GM20000 (cell line): ENCODE measurements around the gene KCNIP2.

Experiments used
- DNase-seq: peaks from one replicate; pipeline ENCODE4 v3.0.0; 2012; ENCODE audit warnings: low spot score
- CTCF ChIP-seq: IDR thresholded peaks from 2 replicates; pipeline ENCODE4 v1.5.1; 2012; ENCODE audit warnings: mild to moderate bottlenecking, control low read depth; ENCODE audit errors: extremely low read depth, missing control alignments

KCNIP2 gene

DNA sequence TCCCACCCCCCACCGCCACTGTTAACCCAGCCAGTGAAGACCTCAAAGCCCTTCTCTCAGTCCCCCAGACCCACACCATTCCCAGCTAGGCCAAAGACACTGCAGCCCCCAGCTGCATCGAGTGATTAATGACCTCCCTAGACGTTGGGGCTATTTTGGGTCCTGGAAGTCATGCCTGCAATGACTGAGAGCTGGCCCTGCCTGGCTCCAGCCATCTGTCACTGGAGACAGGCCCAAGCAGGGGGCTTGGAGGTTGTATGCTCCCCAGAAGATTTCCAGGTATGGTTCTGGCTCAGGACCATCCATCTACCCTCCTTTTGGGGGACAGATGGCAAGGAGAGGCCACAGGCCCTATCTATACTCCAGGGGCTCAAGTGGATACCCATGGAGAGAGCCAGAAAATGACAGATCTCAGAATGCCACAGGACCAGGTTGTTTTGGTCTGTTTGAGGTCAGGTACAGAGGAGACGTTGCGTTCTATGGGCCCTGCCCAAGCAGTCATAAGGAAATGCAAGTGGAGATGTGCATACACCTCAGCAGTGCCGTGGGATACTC lies 5.1 kb downstream of the KCNIP2 start:
- no peak for TF ChIP-seq CTCF
- no peak for DNase-seq

DNA sequence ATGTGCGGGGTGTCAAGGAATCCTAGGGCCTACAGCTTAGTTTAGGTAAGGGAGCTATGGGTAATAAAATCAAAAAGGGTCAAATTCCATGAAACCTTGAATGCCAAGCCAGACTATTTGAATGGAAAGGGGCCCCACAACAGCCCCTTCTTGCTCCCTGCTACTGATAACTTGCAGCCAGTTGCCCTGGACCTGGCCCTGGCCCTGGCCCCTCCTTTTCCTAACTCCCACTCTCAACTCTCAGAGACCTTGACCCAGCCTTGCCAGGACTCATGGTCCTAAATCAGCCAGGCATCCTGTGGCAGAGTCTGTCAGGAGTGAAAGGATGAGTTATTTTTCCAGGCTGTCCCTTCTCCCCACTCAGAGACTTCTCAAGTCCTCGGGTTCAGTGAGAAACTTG lies 5.9 kb downstream of the KCNIP2 start:
- TF ChIP-seq CTCF: no peak

DNA sequence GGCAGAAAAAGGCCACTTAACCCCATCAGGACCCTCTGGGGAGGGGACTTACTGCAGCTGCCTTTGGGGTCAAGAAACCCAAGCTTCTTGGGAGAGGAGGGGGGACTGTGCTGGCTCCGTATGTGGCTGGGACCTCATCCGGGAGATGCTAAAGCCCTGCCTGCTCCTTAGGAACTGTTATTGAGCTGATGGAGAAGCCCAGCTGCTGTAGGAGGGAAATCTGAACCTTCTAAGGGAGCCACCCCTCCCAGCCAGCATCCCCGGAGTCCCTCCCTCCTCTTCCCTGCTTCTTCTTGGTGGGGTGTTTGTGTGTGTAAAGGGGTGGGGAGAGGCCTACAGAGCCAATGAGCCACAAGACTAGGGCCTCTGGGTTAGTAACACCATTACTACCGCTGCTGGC lies 8.2 kb downstream of the KCNIP2 start:
- no peak for TF ChIP-seq CTCF
- no peak for DNase-seq

More for the DNA sequence above, 5.9 kb downstream of the KCNIP2 start:
- DNase-seq: no peak

DNA sequence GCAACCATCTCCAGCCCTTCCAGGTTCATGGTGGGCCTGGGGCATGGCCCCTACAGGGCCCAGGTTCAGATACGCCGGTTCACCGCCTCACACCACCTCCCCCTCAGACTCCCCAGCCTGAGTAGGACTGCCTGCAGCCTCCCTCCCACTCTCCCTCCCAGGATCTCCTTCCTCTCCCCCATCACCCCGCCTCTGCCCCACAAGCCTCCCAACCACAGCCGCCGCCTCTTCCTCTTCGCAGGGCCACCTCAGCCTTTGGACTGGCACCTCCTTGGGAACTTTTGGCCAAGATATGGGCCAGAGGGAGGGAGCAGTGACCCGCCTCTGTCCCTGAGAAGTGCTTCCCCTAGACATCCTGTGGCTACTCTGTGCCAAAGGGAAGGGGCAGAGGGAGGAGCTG lies 9.3 kb downstream of the KCNIP2 start:
- no peak for TF ChIP-seq CTCF
- no peak for DNase-seq

GRCh38 chr10:101833466-101833865 lies 10.1 kb downstream of the KCNIP2 start:
- TF ChIP-seq CTCF: no peak
- no peak for DNase-seq

- DNase-seq: no peak
Observed at GRCh38 chr10:101832325-101832771, 11.3 kb downstream of the KCNIP2 start.

More at GRCh38 chr10:101832325-101832771, 11.3 kb downstream of the KCNIP2 start:
- no peak for TF ChIP-seq CTCF
